ENCODE data around the gene GSK3B. TPM values are rescaled to one million over a fixed set of nuclear protein-coding genes. Genes with fewer than 3 reads are reported as not detected.

Gene GSK3B
- total RNA-seq, 2 donors from 2014 or later, result 36.7 to 47.9 TPM

DNA sequence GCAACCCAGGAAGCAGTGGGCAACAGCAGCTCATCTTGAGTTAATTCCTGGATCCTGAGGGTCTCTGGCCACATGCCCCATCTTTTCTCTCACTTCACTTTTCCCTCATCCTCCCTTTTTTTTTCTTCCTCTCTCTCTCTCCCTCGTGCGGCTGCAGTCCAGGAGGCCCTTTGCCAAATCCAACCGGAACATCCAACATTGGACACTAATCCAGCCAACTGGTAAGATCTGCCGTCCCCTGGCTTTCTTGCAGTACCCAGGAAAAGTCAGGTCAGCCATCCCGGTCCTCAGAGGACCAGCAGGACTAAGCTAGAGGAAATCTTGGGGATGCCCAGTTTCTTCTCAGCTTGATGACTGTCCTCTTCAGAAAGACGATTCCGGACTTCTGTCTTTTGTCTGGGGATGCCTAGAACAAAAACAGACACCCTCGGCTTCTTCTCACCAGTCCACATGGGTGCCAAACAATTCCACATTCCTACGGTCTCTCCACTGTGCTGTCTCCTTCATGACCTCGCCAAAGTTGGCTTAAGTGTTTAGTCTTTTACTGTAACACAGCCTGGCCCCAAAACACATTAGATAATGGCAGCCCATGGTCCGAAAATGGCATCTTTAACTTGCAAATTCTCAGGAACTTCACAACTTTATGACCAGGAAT, 115.6 kb downstream of the GSK3B start:
- TF ChIP-seq POLR2A (IDR thresholded peaks at IDR 0.05) (no peak), POLR2AphosphoS5 (IDR thresholded peaks at IDR 0.05) (no peak)
- TF ChIP-seq, protein P1, sequence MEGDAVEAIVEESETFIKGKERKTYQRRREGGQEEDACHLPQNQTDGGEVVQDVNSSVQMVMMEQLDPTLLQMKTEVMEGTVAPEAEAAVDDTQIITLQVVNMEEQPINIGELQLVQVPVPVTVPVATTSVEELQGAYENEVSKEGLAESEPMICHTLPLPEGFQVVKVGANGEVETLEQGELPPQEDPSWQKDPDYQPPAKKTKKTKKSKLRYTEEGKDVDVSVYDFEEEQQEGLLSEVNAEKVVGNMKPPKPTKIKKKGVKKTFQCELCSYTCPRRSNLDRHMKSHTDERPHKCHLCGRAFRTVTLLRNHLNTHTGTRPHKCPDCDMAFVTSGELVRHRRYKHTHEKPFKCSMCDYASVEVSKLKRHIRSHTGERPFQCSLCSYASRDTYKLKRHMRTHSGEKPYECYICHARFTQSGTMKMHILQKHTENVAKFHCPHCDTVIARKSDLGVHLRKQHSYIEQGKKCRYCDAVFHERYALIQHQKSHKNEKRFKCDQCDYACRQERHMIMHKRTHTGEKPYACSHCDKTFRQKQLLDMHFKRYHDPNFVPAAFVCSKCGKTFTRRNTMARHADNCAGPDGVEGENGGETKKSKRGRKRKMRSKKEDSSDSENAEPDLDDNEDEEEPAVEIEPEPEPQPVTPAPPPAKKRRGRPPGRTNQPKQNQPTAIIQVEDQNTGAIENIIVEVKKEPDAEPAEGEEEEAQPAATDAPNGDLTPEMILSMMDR (IDR thresholded peaks at IDR 0.05), result no peak
- H3K4me3 ChIP-seq, result no peak overlapping the region
- WGBS, result 85% methylated on average over 11 of the region's 11 CpGs
- no peaks in the 10 kb centered on the region for H3K9me3 ChIP-seq
- H3K27me3 ChIP-seq (replicated peaks; ENCODE audit: insufficient read depth), result no peaks in the 10 kb centered on the region
- peaks cover 3% of the 10 kb centered on the region for H3K4me1 ChIP-seq (replicated peaks)
- H3K36me3 ChIP-seq, result no peaks in the 10 kb centered on the region
- DNase-seq (ENCODE audit: low spot score), result no peak
- intact Hi-C loops (cut with DNase I), result no loop called here
- no peak overlapping the region for H3K27ac ChIP-seq

DNA sequence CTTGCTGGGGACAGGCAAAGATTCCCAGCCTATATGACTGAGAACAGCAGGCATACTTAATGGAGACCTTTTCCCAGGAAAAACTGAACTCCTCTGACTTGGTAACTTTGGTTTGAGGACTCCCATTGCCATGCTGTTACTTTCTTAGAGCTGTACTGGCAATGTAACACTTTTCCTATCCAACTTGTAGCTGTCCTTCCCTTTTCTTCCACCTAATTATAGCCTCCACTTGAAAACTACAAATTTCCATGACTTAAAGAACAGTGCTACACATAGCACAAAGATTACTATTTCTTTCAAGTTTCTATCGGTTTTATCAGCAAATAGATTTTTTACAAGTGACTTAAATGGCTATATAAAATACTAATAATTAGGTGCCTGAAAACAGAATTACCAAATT, 116.9 kb downstream of the GSK3B start:
- H3K4me1 ChIP-seq (replicated peaks), result peaks cover 3% of the 10 kb centered on the region
- no peaks in the 10 kb centered on the region for H3K36me3 ChIP-seq
- DNase-seq (ENCODE audit: low spot score), result no peak
- no peak overlapping the region for H3K4me3 ChIP-seq
- H3K9me3 ChIP-seq, result no peaks in the 10 kb centered on the region
- no peak for TF ChIP-seq POLR2A (IDR thresholded peaks at IDR 0.05)
- TF ChIP-seq POLR2AphosphoS5 (IDR thresholded peaks at IDR 0.05), result no peak
- TF ChIP-seq, protein P1 (IDR thresholded peaks at IDR 0.05), result no peak
- H3K27ac ChIP-seq, result no peak overlapping the region
- 24% methylated on average over 1 of the region's 1 CpG for WGBS
- intact Hi-C loops (cut with DNase I), result no loop called here
- H3K27me3 ChIP-seq (replicated peaks; ENCODE audit: insufficient read depth), result no peaks in the 10 kb centered on the region

DNA sequence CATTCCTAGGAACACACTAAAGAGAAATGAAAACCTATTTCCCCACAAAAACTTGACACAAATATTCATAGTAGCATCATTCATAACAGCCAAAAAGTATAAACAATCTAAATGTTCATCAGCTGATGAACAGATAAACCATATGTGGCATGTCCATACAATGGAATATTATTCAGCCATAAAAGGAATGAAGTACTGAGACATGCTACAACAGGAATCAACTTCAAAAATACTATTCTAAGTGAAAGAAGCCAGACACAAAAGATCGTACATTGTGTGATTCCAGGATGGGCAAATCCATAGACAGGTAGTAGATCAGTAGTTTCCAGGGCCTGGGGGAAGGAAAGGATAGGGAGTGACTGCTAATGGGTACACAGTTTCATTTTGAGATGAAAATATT, 118.0 kb downstream of the GSK3B start:
- H3K36me3 ChIP-seq, result no peaks in the 10 kb centered on the region
- 88% methylated on average over 1 of the region's 1 CpG for WGBS

DNA sequence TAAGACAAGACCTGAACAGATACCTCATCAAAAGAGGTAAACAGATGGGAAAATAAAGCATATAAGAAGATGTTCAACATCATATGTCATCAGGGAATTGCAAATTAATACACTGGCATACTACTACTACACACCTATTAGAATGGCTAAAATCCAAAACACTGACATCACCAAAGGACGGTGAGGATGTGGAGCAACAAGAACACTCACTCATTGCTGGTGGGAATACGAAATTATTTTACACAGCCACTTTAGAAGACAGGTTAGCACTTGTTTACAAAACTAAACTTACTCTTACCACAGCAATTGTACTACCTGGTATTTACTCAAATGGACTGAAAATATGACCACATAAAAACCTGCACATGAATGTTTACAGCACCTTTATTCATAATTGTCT, 119.6 kb downstream of the GSK3B start:
- H3K27ac ChIP-seq, result no peak overlapping the region
- 76% methylated on average over 2 of the region's 2 CpGs for WGBS
- H3K4me3 ChIP-seq, result no peak overlapping the region
- intact Hi-C loops (cut with DNase I), result no loop called here
- no peaks in the 10 kb centered on the region for H3K27me3 ChIP-seq (replicated peaks; ENCODE audit: insufficient read depth)
- no peaks in the 10 kb centered on the region for H3K36me3 ChIP-seq
- no peaks in the 10 kb centered on the region for H3K9me3 ChIP-seq
- TF ChIP-seq POLR2AphosphoS5 (IDR thresholded peaks at IDR 0.05) (no peak), POLR2A (IDR thresholded peaks at IDR 0.05) (no peak)
- no peaks in the 10 kb centered on the region for H3K4me1 ChIP-seq (replicated peaks)
- no peak for DNase-seq (ENCODE audit: low spot score)

More for the DNA sequence above, 118.0 kb downstream of the GSK3B start:
- TF ChIP-seq, protein P1 (IDR thresholded peaks at IDR 0.05), result no peak
- no peak for TF ChIP-seq POLR2AphosphoS5 (IDR thresholded peaks at IDR 0.05)
- no peak for TF ChIP-seq POLR2A (IDR thresholded peaks at IDR 0.05)
- Histone ChIP-seq H3K27me3 (replicated peaks; ENCODE audit: insufficient read depth) (no peaks in the 10 kb centered on the region), H3K4me1 (replicated peaks) (no peaks in the 10 kb centered on the region), H3K9me3 (no peaks in the 10 kb centered on the region), H3K4me3 (no peak overlapping the region), H3K27ac (no peak overlapping the region)
- DNase-seq (ENCODE audit: low spot score), result no peak
- intact Hi-C loops (cut with DNase I), result no loop called here

DNA sequence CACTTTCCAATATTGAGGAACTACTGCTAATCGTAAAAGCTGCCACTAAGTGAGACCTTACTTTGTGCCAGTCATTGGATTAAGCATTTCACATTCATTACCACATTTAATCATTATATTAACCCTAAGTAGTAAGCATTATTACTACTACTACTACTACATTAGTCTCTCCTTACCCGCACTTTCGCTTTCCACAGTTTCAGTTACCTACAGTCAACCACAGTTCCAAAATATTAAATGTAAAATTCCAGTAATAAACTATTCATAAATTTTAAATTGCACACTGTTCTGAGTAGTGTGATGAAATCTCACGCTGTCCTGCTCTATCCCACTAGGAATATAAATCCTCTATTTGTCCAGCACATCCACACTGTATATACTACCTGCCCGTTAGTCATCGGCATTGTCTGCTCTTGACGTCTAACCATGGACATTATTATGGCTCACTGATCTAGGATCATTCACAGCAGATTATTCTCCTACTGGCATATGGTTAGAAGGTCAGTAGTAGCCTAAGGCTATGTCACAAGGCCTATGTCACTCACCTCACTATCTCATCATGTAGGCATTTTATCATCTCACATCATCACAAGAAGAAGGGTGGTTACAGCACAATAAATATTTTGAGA, 121.1 kb downstream of the GSK3B start:
- Histone ChIP-seq H3K27me3 (replicated peaks; ENCODE audit: insufficient read depth) (no peaks in the 10 kb centered on the region), H3K9me3 (no peaks in the 10 kb centered on the region), H3K36me3 (no peaks in the 10 kb centered on the region), H3K4me1 (replicated peaks) (no peaks in the 10 kb centered on the region), H3K4me3 (no peak overlapping the region), H3K27ac (no peak overlapping the region)
- 96% methylated on average over 7 of the region's 7 CpGs for WGBS
- no peak for TF ChIP-seq POLR2A (IDR thresholded peaks at IDR 0.05)
- no peak for TF ChIP-seq POLR2AphosphoS5 (IDR thresholded peaks at IDR 0.05)
- TF ChIP-seq, protein P1 (IDR thresholded peaks at IDR 0.05), result no peak
- intact Hi-C loops (cut with DNase I), result no loop called here
- no peak for DNase-seq (ENCODE audit: low spot score)

All from prostate gland (tissue), 2 donors.